ENCODE data around the gene CCDC88B.

The CCDC88B gene

DNA sequence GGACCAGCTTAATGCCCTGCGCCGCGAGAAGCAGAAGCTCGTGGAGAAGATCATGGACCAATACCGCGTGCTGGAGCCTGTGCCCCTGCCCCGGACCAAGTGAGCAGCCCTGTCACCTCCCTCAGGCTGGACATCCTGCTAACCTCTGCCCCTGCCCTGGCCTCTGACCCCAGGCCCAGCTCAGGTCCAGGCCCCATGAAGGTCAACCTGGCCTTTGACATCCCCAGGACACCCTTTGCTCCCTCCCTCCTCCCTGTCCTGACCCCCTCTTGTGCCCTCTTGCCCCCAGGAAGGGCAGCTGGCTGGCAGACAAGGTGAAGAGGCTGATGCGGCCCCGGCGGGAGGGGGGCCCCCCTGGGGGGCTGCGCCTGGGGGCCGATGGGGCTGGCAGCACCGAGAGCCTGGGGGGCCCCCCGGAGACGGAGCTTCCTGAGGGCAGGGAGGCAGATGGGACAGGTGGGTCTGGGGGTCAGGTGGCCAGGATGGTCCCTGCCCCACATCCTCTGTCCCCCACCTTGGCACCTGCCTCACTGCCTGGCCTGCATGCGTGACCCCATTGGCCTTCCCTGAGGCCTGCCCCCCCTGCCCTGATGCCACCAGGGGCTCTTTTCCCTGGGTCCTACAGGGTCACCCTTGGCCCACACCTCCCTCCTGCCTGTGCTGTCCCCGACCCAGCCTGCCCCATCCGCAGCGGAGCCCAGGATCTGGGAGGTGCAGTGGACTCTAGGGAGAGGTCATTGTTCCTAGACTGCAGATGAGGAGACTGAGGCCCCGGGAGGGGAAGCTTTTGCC, 13.9 kb downstream of the CCDC88B start:
- Mint-ChIP-seq H3K27ac (no peak overlapping the region), H3K9me3 (no peaks in the 10 kb centered on the region), H3K4me1 (peaks cover 18% of the 10 kb centered on the region), H3K4me3 (no peak overlapping the region), H3K36me3 (ENCODE audit: low read depth) (peaks cover 9% of the 10 kb centered on the region), H3K27me3 (no peaks in the 10 kb centered on the region)
- DNase-seq (no peak), ATAC-seq (no peak)

GRCh38 chr11:64355078-64355940, 15.3 kb downstream of the CCDC88B start:
- no peaks in the 10 kb centered on the region for H3K27me3 Mint-ChIP-seq
- H3K9me3 Mint-ChIP-seq, result no peaks in the 10 kb centered on the region
- H3K36me3 Mint-ChIP-seq (ENCODE audit: low read depth), result peaks cover 9% of the 10 kb centered on the region
- peaks cover 27% of the 10 kb centered on the region for H3K4me1 Mint-ChIP-seq
- ATAC-seq, result peak; percentile 45
- H3K27ac Mint-ChIP-seq, result no peak overlapping the region
- peak; percentile 72 for DNase-seq
- H3K4me3 Mint-ChIP-seq, result no peak overlapping the region

GRCh38 chr11:64356498-64357411, 16.8 kb downstream of the CCDC88B start:
- H3K4me1 Mint-ChIP-seq, result peaks cover 37% of the 10 kb centered on the region
- DNase-seq (peak; percentile 68), ATAC-seq (no peak)
- H3K9me3 Mint-ChIP-seq, result no peaks in the 10 kb centered on the region
- H3K27ac Mint-ChIP-seq, result no peak overlapping the region
- H3K36me3 Mint-ChIP-seq (ENCODE audit: low read depth), result peaks cover 11% of the 10 kb centered on the region
- peak overlapping the region; percentile 12 for H3K4me3 Mint-ChIP-seq
- no peaks in the 10 kb centered on the region for H3K27me3 Mint-ChIP-seq

DNA sequence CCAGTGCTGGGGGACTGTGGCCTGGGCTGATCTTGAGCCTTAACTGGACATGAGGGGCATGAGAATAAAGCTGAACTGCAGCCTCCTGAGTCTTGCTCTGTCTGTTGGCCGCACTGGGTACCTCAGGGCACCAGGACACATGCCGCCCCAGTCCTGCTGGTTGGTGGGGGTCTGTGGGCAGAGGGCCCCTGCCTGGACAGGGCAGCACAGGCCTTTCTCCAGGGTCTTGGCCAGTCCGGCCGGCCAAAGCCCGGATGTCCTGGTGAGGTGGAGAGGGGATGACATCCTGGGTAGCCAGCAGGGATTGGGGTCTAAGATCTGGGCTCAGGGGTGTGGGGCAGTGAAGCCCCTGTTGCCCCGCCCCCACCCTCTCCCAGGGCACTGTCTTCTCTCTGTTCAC, 17.4 kb downstream of the CCDC88B start:
- DNase-seq (no peak), ATAC-seq (no peak)
- H3K4me3 Mint-ChIP-seq, result peak overlapping the region; percentile 63
- no peaks in the 10 kb centered on the region for H3K9me3 Mint-ChIP-seq
- H3K36me3 Mint-ChIP-seq (ENCODE audit: low read depth), result peaks cover 16% of the 10 kb centered on the region
- no peak overlapping the region for H3K27ac Mint-ChIP-seq
- H3K4me1 Mint-ChIP-seq, result peaks cover 41% of the 10 kb centered on the region
- H3K27me3 Mint-ChIP-seq, result no peaks in the 10 kb centered on the region

DNA sequence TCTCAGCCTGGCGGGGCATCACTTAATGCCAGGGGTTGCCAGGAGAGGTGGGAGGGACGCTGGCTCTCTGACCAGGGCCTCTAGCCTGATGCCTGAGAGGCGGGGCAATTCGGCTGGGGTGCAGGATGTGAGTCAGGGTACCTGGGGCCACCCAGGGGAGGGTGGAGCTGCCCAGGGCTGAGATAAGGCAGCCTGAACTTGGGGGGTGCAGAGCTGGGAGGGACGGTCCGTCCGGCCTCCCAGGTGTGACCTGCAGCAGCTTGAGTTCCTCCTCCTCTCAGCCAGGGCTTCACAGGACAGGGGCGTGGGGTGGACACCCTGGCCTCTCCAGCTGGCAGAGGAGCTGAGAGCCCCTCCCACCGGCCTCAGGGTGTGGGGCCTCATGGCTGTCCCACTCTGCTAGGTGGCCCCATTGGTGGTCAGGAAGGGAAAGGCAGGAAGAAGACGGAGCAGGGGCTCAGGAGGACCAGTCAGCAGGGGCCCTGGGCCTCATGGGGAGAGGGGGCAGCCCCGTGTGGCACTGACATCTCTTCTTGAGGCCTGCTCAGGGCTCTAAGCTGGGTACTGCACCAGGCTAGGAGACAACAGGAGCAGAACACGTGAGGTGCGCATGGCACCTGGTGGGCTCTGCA, 18.0 kb downstream of the CCDC88B start:
- peak; percentile 63 for ATAC-seq
- H3K4me3 Mint-ChIP-seq, result peak overlapping the region; percentile 63
- H3K4me1 Mint-ChIP-seq, result peaks cover 41% of the 10 kb centered on the region
- H3K36me3 Mint-ChIP-seq (ENCODE audit: low read depth), result peaks cover 19% of the 10 kb centered on the region
- H3K27ac Mint-ChIP-seq, result peak overlapping the region; percentile 42
- peak; percentile 67 for DNase-seq
- H3K27me3 Mint-ChIP-seq, result no peaks in the 10 kb centered on the region
- no peaks in the 10 kb centered on the region for H3K9me3 Mint-ChIP-seq

DNA sequence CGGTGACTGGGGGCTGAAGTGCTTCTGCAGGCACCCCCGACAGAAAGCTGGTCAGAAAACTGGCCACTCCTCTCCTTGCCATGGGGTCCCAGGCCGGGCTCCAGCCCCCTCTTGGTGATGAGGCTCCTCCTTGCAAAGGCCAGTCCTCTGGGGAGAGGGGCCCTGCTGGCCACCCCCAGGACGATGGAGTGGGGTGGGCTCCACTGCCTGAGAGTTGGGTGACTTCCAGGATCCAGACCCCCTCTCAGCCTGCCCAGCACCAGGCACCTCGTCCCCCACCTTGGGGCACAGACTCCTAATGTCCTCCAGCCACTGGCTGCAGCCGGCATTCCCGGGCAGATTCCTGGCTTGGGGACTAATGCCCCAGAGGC, 18.5 kb downstream of the CCDC88B start:
- Mint-ChIP-seq H3K27me3 (no peaks in the 10 kb centered on the region), H3K9me3 (no peaks in the 10 kb centered on the region), H3K27ac (no peak overlapping the region), H3K4me3 (peak overlapping the region; percentile 63), H3K4me1 (peaks cover 41% of the 10 kb centered on the region), H3K36me3 (ENCODE audit: low read depth) (peaks cover 21% of the 10 kb centered on the region)
- no peak for DNase-seq
- ATAC-seq, result no peak

DNA sequence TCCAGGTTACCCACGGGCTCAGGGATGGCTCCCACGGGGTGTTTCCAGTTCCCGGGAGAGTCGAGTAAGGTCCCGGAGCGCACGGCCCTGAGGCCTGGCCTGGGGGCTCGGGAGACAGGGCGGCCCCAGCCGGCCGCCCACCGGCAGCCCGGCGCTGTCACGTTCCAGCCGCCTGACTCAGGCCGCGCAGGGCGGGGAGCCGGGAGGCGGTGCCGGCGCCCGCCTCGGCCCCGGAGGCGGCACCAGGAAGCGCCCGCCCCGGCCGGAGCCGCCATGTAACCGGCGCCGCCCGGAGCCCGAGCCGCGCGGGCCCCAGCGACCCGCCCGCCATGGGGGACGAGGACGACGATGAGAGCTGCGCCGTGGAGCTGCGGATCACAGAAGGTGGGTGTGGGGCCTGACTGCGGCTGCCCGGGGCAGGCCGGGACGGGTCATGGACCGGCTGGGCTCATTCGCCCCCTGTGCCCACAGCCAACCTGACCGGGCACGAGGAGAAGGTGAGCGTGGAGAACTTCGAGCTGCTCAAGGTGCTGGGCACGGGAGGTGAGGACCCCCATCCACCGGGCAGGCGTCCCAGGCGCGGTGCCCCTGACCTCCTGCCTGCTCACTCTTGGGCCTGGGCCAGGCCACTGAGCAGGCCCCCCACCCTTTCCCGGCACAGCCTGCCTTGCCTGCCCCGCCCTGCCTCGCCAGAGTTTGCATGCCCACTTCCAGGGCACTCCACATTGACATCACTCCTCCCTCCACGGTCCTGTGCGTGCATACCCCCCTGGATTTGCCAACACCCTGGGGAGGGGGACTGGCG, 19.1 kb downstream of the CCDC88B start, which contains the start of gene RPS6KA4:
Gene RPS6KA4, plus strand, starts transcription at position 256 of the 805 bp plus-strand sequence. Its CDS starts 74 bp downstream, at position 330.
- peaks cover 41% of the 10 kb centered on the region for H3K4me1 Mint-ChIP-seq
- no peaks in the 10 kb centered on the region for H3K27me3 Mint-ChIP-seq
- H3K4me3 Mint-ChIP-seq, result peak within 1 kb of the TSS; percentile 88
- peak within 1 kb of the TSS; percentile 74 for H3K27ac Mint-ChIP-seq
- DNase-seq, result peak; percentile 68
- peak; percentile 71 for ATAC-seq
- H3K36me3 Mint-ChIP-seq (ENCODE audit: low read depth), result peaks cover 23% of the 10 kb centered on the region
- no peaks in the 10 kb centered on the region for H3K9me3 Mint-ChIP-seq

DNA sequence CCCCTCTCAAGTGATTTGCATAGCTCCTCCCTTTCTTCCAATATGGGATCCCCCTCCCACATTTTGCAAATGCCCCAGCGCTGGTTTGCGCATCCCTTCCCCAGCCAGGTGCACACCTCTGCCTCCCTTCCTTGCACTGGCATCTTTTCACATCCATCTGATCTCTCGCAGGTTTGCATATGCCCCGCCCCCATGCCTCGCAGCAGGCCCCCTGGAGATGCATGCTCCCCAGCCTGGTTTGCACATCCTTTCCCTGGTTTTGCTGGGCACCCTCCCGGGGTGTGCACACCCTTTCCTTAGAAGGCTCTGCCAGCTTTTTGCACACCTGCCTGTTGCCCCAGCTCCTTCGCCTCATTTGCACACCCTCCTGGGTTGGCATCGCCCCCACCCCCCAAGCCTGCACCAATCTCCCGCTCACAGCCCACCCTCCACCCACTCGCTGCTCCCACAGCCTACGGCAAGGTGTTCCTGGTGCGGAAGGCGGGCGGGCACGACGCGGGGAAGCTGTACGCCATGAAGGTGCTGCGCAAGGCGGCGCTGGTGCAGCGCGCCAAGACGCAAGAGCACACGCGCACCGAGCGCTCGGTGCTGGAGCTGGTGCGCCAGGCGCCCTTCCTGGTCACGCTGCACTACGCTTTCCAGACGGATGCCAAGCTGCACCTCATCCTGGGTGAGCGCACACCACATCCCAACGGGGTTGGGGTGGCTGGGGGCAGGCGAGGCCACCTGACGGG, 19.9 kb downstream of the CCDC88B start:
- H3K4me3 Mint-ChIP-seq, result peak overlapping the region; percentile 88
- H3K9me3 Mint-ChIP-seq, result no peaks in the 10 kb centered on the region
- peak; percentile 35 for DNase-seq
- peak overlapping the region; percentile 74 for H3K27ac Mint-ChIP-seq
- H3K36me3 Mint-ChIP-seq (ENCODE audit: low read depth), result peaks cover 27% of the 10 kb centered on the region
- H3K27me3 Mint-ChIP-seq, result no peaks in the 10 kb centered on the region
- H3K4me1 Mint-ChIP-seq, result peaks cover 43% of the 10 kb centered on the region
- peak; percentile 4 for ATAC-seq

- no peak for ATAC-seq
- no peak for DNase-seq
- Mint-ChIP-seq H3K4me1 (peaks cover 41% of the 10 kb centered on the region), H3K27me3 (no peaks in the 10 kb centered on the region), H3K9me3 (no peaks in the 10 kb centered on the region), H3K27ac (no peak overlapping the region), H3K36me3 (ENCODE audit: low read depth) (peaks cover 25% of the 10 kb centered on the region), H3K4me3 (peak overlapping the region; percentile 88)
These were observed 20.5 kb downstream of the CCDC88B start for GRCh38 chr11:64360448-64360921.

GRCh38 chr11:64361659-64362058, 21.7 kb downstream of the CCDC88B start:
- Mint-ChIP-seq H3K27ac (no peak overlapping the region), H3K9me3 (no peaks in the 10 kb centered on the region), H3K4me1 (peaks cover 37% of the 10 kb centered on the region), H3K27me3 (no peaks in the 10 kb centered on the region), H3K36me3 (ENCODE audit: low read depth) (peaks cover 25% of the 10 kb centered on the region), H3K4me3 (no peak overlapping the region)
- DNase-seq (no peak), ATAC-seq (no peak)

DNA sequence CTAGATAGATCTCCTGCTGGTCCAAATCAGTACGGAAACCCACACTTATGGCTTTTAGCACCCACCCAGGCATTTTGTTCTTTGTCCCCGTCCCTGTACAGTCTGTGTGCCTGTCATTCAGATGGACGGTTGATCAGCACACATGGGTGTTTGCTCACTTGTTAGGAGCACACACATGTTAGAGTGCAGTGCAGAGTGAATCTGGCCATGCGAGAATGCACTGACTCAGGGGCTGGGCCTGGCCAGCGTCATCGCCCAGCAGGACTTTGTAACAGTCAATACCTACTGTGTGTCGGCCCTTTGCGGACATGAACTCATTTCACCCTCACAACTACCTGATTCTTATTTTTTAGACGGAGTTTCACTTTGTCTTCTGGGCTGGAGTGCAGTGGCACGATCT, 22.3 kb downstream of the CCDC88B start:
- Mint-ChIP-seq H3K9me3 (no peaks in the 10 kb centered on the region), H3K27me3 (no peaks in the 10 kb centered on the region), H3K4me1 (peaks cover 37% of the 10 kb centered on the region), H3K36me3 (ENCODE audit: low read depth) (peaks cover 27% of the 10 kb centered on the region), H3K4me3 (no peak overlapping the region), H3K27ac (no peak overlapping the region)
- DNase-seq (no peak), ATAC-seq (no peak)

DNA sequence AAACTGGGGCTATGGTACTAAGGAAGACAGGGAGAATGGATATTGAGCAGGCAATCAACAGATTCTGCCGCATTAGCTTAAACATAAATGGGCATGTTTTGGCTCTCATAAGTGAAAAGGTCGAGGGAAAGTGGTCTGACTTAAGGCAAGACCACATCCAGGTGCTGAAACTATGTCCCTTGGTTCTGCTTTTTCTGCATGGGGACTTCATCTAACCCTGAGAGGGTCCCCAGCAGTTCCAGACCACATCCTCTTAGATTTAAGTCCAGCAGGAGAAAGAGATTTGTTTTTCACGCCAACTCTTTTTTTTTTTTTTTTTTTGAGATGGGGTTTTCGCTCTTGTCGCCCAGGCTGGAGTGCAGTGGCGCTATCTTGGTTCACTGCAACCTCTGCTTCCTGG, 24.4 kb downstream of the CCDC88B start:
- Mint-ChIP-seq H3K36me3 (ENCODE audit: low read depth) (peaks cover 27% of the 10 kb centered on the region), H3K4me3 (no peak overlapping the region), H3K27me3 (no peaks in the 10 kb centered on the region), H3K4me1 (peaks cover 25% of the 10 kb centered on the region), H3K9me3 (no peaks in the 10 kb centered on the region), H3K27ac (no peak overlapping the region)
- DNase-seq (no peak), ATAC-seq (no peak)
